HG03378 (cell line): ENCODE data around the gene RBM10.

Experiments used
- ATAC-seq: cut with Tn5 transposase; IDR thresholded peaks from one replicate; pipeline ENCODE4 v1.9.1; 2021; ENCODE audit warnings: mild to moderate bottlenecking, moderate library complexity; ENCODE audit not compliant: unreplicated experiment

The RBM10 gene

DNA sequence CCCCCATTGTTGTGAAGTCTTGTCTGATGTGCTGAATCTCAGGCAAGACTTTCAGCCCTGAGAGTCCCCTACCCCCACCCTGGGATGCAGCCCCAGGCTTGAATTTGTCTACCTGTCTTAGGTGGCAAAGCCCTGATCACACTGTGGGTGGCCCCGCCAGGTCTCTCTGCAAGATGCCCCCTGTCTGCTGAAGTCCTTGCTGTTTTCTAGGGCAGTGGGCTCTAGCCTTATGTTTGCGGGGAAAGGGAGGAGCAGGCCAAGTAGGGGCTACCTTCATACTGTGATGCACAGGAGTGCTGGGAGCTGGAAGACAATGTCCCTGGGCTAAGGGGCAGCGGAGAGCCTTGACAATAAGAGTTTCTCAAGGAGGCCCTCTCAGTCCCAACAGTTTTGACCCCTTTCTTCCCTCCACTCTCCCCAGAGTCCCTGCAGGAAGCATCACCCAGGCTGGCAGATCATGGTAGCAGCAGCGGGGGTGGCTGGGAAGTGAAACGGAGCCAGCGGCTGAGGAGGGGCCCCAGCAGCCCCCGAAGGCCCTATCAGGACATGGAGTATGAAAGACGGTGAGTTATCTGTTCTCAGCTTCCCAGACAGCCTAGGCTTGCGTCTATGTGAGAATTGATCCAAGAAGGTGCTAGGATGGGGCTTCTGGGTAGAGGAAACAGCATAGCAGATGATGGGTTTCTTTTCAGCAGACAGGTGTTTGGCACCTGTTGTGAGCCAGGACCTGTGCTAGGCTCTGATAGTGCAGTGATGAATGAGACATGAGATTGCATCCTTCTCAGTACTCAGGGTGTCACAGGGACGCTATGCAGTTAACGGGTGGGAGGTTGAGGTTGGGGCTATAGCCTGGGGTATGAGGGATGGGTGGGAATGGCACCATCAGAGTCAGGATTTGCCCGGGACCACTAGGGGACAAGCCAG is 2.2 kb downstream of the RBM10 start:
- ATAC-seq: no peak

DNA sequence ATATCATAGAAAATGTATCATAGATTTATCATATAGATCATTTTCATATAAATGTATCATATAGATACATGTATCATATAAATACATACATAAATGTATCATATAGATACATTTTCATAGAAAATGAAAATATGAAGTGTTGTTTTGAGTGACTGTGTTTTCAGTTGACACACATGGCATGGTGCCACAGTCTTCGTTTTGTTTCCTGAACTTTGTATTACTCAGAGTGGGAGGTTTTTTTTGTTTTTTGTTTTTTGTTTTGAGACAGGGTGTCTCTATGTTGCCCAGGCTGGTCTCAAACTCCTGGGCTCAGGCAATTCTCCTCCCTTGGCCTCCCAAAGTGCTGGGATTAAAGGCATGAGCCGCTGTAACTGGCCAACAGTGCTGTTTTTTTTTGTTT is 3.9 kb downstream of the RBM10 start:
- ATAC-seq: no peak

DNA sequence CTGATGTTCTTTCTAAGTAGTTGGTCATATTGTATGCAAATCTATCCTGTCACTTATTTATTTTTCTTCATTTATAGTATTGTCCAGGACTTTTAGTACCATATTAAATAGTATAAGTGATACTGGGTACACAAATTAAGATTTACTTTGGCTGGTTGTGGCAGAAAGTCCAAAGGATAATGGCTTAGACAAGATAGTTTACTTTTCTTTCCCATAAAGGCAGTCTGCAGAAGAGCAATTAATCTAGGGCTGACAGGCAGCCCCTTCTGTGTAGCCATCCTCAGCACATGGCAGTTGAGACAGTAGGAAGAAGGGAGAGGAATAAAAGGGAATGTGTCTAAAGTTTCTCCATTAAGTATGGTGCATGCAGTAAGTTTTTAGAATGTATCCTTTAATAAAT is 6.4 kb downstream of the RBM10 start:
- ATAC-seq: no peak

DNA sequence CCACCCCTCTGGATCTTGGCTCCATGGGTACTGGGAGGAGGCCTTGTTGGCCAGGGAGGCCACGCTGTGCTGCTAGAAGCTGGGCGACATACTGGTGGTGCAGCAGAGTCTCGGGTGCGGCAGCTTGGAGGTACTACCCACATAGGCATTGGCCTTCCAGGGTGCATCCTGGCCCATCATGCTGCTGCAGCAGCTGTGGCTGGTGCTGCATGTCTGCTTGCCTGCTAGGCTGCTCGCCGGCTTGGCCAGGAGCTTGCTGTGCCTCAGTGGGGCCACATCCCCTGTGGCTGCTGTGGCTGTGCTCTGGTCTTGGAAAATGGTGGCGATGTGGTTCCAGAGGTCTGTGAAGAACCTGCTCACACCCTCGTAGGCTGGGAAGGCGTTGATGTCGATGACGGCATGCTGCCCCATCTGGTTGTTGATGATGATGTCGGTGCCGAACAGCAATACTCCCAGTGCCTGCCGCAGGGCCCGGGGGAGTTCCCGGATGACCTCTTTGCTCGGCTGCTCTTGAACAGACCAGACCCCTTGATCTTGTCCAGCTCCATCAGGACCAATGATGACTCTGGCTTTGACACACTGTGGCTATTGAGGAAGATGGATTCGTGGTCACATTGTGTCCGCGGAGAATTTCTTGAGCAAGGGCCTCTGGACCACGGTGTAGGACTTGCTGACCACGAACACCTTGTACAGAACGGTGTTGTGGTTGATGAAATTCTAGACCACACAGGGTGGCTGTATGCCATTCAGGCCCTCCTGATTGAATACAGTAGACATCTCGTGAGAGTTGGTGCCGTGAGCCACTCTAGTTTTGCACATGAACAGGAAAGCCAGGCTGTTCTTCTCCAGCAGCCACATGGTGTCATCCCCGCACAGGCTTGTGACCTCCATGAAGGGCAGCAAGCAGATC is 11.8 kb downstream of the RBM10 start:
- ATAC-seq: no peak

DNA sequence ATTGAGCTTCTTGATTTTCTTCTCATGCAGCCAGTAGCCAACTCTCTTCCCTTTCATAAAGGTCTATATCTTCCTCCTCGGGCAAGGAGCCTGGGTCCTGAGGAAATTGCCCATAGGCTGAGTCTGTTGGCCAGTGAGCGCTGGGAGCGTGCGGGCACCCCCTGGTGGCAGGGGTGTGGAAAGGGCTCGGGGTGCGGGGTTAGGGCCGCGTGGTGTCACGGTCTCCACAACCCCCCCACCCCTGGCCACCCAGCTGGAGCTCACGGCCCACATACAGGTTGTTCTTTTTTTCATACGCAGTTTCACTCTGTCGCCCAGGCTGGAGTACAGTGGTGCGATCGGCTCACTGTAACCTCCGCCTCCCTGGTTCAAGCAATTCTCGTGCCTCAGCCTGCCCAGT is 13.1 kb downstream of the RBM10 start:
- no peak for ATAC-seq

DNA sequence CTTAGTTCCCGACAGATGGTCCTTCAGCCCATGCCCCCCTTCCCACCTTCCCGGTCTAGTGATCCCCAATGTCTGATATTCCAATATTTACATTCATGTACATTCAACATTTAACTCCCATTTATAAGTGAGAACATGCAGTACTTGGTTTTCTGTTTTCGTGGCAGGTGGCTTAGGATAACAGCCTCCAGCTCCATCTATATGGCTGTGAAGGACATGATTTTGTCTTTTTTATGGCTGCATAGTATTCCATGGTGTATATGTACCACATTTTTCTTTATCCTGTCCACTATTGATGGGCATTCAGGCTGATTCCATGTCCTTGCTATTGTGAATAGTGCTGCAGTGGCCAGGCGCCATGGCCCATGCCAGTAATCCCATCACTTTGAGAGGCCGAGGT is 13.8 kb downstream of the RBM10 start:
- ATAC-seq: no peak

DNA sequence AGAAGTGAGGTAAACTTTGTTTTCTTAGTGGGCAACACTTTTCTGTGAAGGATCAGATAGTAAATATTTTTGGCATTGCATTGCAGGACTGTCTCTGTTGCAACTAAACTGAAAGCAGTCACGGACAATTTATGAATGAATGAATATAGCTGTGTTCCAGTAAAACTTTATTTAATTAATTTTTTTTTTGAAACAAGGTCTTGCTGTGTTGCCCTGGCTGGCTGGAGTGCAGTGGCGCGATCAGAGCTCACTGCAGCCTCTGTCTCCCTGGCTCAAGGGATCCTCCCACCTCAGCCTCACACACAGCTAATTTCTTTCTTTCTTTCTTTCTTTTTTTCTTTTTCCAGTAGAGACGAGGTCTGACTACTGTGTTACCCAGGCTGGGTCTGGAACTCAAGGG is 15.8 kb downstream of the RBM10 start:
- no peak for ATAC-seq

DNA sequence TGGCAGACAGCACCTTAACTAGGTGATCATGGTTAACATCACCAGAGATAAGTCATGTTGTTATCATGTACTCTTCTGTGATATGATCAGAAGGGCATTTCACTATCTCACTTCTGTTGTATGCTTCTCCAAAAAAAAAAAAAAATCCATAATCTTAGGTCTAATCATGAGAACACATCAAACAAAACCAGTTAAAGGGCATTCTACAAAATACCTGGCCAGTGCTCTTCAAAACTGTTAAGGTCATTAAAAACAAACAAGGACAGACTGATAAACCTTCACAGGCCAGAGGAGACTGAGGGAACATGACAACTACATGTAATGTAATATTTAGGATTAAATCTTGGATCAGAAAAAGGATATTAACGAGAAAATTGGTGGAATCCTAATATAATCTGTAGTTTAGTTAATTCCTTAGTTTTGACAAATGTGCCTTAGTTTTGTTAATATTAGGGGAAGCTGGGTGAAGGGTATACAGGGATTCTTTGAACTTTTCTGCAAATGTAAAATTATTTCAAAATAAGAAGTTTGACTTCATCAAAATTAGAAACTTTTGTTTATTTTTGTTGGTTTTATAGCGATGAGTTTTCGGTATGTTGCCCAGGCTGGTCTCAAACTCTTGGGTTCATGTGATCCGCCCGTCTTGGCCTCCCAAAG is 18.0 kb downstream of the RBM10 start:
- ATAC-seq: no peak

DNA sequence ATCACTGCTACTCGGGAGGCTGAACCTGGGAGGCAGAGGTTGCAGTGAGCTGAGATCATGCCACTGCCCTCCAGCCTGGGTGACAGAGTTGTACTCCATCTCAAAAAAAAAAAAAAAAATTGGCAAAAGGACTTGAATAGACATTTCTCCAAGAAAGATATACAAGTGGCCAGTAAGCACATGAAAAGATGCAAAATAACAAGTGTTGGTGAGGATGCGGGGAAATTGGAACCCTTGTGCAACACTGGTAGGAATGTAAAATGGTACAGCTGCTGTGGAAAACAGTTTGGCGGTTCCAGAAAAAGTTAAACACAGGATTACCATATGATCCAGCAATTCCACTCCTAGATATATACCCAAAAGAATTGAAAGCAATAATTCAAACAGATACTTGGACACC is 19.4 kb downstream of the RBM10 start:
- no peak for ATAC-seq

DNA sequence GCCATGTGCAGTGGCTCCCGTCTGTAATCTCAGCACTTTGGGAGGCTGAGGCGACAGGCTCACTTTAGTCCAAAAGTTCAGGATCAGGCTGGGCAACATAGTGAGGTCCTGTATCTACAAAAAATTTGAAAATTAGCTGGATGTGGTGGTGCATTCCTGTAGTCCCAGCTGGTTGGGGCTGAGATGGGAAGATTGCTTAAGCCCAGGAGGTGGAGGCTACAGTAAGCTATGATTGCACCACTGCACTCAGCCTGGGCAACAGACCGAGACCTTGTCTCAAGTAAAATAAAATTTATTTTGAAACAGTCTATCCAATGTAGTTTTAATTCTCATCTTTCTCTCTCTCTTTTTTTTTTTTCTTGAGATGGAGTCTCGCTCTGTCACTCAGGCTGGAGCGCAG is 21.1 kb downstream of the RBM10 start:
- no peak for ATAC-seq

DNA sequence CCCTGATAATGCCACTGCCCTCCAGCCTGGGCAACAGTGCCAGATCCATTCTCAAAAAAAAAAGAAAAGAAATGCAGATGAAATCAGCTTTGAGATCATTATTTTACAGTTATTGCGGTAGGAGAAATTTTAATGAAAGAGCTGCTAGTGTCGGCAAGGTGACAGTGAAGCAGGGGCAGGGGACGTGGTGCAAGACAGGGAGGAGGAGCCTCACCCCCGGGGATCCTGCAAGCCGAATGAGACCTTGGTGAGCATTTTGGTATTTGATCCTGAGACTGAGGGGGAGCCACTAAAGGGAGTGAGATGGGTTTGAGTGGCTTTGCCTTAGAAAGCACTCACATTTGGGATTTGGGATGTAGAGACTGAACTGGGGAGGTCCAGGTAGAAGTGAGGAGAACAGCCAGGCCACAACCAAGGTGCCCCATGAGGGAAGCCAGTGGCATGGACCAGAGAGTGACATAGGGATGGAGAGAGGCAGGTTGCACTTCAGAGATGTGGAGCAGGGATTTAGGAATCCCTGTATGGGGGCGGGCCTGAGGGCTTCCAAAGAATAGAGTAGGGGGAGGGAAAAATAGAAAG is 23.6 kb downstream of the RBM10 start:
- no peak for ATAC-seq

DNA sequence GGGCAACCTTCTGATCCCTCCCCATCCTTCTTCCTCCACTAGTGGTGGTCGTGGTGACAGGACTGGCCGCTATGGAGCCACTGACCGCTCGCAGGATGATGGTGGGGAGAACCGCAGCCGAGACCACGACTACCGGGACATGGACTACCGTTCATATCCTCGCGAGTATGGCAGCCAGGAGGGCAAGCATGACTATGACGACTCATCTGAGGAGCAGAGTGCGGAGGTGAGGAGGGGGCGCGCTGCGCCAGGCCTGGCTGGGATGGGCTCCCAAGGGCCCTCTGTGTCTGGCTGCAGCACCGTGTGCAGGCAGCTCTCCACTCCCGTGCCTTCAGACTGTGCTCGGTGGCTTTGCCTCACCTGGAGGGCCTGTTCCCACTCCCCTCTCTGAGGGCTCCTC is 24.3 kb downstream of the RBM10 start:
- no peak for ATAC-seq

DNA sequence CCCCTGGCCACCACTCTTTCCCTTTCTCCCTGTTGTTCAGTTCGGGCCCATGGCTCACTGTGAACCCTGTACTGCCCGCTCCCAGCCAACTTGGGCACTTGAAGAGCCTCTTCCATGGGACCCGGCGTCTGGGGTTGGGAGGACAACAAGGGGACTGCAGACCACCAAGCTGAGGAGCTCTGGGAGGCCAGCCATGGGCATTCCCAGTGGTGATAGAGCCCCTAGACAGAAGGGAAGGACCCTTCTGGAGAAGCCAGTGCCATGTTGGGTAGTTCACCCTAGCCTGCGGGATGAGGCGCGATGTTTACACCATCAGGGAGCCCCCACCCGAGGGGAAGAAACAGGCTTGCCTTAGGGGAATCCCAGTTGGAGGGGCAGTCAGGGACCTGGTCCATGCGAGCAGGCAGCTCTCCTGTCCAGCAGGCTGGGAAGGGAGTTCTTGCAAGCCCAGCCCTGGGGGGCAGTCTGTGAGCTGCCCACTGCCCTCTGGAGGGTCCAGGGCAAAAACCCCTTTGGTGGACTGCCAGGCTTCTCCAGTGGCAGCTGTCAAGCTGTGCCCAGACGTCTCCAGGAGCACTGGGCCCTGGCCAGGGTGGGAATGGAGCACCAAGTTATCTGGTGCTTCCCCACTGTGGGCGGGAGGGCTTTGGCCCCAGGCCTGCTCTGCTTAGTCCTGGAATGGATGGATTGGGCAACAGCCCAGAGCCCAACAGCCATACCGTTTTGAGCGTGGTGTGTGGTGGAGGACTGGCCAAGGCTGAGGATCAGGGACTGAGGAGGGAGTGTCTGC is 24.9 kb downstream of the RBM10 start:
- no peak for ATAC-seq

DNA sequence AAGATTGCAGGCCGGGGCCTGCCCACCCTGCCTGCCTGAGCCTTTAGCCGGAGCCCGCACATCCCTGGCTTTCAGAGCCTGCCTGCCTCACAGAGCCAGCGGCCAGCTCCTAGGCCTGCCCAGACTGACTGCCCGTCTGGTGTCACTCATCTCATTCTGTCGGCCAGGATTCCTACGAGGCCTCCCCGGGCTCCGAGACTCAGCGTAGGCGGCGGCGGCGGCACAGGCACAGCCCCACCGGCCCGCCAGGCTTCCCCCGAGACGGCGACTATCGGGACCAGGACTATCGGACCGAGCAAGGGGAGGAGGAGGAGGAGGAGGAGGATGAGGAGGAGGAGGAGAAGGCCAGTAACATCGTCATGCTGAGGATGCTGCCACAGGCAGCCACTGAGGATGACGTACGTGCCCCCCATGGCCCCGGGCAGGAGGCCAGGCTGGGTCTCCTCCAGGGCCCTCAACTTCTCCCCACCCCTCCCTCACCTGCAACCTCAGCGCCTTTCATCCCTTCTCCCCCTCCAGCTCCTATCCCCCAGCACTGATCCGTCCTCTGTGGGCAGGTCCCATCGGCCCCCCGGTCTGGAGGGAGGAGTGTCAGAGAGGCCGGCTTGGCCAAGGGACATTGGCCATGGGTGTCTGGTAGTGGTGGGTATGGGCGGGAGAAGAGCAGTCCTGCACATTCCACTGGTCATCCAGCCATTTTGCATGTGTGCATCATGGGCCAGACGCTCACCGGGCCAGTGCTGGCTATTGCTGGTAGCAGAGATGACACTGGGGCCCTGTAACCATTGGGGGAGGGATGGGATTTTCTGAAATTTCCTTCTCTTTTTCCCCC is 26.1 kb downstream of the RBM10 start:
- no peak for ATAC-seq

DNA sequence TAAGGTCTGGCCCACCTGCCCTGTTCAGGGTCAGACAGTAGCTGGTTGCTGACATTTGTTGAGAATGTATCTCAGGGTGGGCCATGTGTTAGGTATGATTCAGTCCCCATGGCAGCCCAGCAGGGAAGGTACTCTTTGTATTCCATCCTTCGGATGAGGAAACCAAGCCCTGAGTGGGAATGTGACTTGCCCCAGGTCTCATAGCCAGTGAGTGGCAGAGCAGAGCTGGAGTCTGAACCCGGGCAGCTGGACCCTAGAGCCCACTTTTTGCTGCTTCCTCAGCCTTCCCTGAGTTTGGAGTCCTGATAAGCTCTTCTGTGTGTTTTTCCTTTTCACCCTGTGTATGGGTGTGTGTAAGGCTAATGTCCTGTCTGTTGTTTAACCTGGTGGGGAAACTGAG is 27.0 kb downstream of the RBM10 start:
- ATAC-seq: no peak

DNA sequence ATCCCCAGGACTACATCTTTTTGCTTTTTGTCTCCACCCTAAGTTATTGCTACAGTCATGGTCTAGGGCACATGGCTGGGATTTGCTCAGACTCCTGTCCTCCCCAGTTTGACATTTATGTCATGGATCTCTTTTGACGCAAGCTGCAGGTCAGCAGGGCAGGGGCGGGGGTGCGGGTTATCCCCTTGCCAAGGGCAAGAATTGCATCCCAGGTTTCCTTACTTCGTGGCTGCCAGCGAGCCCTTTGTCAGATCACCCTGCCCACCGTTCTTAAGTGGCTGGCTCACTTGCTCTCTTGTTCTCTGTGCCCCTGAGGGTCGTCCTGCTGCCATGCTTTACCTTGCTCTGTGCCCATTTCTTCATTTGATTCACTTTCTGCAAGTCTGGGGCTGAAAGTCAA is 27.5 kb downstream of the RBM10 start:
- ATAC-seq: no peak

DNA sequence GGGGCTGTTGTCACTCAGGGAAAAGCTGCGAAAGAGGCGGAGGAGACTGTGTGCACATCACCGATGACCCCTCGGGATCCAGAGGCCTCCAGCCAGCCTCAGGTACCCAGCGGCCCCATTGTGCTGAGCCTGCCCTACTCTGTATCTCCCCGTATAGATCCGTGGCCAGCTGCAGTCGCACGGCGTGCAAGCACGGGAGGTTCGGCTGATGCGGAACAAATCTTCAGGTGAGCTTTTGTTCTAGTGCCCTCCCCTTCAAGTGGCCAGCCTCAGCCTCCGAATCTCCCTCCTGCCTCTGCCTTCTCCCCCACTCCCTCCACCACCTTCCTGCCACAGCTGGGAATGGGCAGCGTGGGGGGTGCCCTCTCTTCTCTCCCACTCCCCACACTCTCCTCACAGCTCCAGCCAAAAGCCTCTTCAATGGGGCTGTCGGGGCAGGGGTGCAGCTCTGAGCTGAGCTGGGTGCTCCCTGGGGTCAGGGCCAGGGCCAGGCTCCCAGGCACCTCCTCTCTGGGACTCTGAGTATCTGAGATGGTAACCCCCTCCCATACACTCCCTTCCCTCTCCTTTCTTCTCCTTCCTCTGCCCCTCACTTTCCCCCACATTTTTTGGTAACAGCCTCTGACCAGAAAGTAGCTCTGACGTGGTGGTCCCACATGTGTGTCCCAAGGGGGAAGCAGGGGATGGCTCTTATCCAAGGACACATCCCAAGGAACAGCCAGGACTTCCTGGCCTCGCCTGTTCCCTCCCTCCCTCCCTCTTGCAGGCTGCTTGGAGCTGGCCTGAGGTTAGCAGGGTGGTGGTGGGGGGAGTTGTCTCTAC is 28.2 kb downstream of the RBM10 start:
- ATAC-seq: no peak

DNA sequence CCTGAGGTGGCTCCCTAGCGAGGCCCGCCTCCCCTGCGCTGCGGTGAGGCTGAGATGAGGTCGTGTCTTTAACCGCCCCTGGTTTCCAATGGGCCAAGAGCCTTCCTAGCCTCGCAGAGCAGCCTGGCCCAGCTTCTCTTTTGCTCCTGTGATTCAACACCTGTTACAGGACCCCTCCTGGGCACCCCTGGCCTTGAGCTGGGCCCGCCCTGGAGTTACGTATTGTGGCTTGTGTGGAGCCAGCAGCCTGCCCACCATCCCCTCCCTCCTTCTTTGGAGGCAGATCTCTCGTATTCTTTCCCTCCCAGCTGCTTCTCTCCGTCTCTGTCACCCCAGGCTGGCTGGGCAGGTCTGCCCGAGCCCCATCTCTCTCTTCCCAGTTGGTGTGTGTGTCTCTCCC is 29.4 kb downstream of the RBM10 start:
- ATAC-seq: no peak
